Fibroblast of villous mesenchyme (primary cell): ENCODE data around the gene B3GALNT2. TPM values are rescaled to one million over a fixed set of nuclear protein-coding genes. Genes with fewer than 3 reads are reported as not detected.

ENCODE experiments used
- DNase-seq: peaks from one replicate; pipeline ENCODE4 v3.0.0-alpha.2; 2010; ENCODE audit warnings: low read depth
- H3K4me3 ChIP-seq: 2 replicates; pipeline ENCODE4 v1.5.1; 2011; ENCODE audit warnings: low read depth, mild to moderate bottlenecking, low read length
- total RNA-seq: library from RNA; depleted of rRNA; stranded (reverse); fragments of >200 nt; gene quantifications from 2 replicates; pipeline ENCODE4 v1.2.3, GENCODE V29; 2012
- TF ChIP-seq, protein P1 (sequence below): IDR thresholded peaks from 2 replicates; pipeline ENCODE4 v1.5.1; 2012; ENCODE audit warnings: low read depth, mild to moderate bottlenecking, low read length; ENCODE audit not compliant: insufficient read depth

B3GALNT2 gene
- total RNA-seq, 1 donor = 74.3 TPM

DNA sequence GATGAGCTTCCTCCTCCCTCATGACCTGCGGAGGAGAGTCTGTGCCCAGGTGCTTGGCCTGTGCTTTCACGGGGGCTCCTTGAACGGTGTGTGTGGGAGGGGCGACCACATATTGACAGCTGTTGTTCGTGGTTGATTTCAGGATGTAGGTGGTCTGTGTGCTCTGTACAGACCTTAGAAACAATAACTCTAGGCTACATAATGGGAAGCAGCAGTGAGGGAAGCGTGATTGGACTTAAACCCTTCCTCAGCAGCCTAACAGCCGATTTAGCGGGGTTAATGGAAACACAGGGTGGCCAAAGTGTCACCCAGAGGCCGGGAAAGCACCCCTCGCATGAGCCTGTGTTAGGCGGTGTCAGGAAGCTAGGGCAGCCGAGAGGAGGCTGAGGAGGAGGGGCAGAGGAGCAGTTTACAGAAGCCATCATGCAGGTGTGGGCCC lies 81.0 kb downstream of the B3GALNT2 start:
- no peak for DNase-seq

DNA sequence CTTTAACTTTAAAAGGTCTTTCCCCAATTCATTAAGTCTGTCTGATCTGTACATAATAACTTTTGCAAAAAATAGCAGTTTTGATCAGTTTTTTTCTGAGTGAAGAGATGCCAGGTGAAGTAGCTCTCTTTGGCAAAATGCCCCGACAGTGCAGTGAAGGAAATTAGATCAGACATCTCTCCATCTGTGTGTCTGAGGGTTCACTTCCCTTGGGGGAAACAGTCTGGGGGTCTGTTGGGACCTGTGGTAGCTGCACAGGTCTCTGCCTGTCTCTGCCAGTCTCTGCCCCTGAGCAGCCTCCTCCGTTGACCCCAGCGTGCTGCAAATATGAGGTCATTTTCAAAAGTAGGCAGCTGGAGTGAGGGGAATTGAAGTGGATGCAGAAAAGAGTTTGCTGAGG lies 82.5 kb downstream of the B3GALNT2 start:
- DNase-seq = no peak
- TF ChIP-seq, protein P1, sequence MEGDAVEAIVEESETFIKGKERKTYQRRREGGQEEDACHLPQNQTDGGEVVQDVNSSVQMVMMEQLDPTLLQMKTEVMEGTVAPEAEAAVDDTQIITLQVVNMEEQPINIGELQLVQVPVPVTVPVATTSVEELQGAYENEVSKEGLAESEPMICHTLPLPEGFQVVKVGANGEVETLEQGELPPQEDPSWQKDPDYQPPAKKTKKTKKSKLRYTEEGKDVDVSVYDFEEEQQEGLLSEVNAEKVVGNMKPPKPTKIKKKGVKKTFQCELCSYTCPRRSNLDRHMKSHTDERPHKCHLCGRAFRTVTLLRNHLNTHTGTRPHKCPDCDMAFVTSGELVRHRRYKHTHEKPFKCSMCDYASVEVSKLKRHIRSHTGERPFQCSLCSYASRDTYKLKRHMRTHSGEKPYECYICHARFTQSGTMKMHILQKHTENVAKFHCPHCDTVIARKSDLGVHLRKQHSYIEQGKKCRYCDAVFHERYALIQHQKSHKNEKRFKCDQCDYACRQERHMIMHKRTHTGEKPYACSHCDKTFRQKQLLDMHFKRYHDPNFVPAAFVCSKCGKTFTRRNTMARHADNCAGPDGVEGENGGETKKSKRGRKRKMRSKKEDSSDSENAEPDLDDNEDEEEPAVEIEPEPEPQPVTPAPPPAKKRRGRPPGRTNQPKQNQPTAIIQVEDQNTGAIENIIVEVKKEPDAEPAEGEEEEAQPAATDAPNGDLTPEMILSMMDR = no peak
- H3K4me3 ChIP-seq = no peak overlapping the region

More for the DNA sequence above, 81.0 kb downstream of the B3GALNT2 start:
- no peak overlapping the region for H3K4me3 ChIP-seq
- TF ChIP-seq, protein P1 = no peak

DNA sequence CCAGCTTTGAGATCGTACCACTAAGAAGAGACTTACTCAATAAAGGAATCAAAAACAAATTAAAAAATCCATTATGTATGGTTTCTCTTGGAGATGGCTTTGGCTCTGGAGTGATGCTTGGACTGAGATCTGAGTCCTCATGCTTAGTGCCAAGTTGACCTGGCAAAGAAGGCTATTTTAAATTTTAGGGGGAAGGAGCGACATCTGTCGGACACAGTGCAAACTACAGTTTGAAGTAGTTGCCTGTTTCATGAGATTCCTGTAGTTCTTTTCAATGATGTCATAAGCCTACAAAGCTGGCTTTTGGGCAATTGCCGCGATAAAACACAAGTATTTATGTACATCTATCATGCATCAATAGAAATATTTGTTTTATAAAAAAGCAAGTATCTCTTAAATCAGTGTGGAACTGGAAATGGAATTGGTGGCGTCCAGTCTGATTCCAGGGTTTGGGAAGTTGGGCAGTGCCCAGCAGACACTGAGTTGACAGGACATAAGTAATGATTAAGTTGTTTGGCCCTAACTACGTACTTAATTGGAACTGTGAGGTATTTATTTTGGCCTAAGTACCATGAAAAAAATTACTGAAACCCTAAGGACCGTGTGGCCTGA lies 87.1 kb downstream of the B3GALNT2 start:
- TF ChIP-seq, protein P1 = peak; percentile 81
- DNase-seq = peak; percentile 83
- H3K4me3 ChIP-seq = no peak overlapping the region

DNA sequence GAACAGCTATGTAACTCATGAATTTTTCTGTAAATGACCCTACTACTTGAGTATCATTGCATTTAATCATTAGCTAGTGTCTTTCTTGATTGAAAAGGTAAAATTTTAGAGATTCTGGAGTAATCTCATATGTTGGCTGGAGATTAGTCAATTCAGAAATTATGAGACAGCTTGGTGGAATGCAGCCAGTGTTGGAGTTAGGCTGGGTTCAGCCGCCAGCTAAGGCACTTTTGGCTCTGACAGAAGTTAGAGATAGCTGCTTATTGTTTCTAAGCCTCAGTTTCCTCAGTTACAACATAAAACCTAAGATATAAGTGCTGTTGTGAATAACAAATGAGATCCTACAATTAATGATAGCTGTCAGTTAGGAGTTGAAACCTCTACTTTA lies 87.6 kb downstream of the B3GALNT2 start:
- no peak overlapping the region for H3K4me3 ChIP-seq
- TF ChIP-seq, protein P1 = no peak
- DNase-seq = no peak

DNA sequence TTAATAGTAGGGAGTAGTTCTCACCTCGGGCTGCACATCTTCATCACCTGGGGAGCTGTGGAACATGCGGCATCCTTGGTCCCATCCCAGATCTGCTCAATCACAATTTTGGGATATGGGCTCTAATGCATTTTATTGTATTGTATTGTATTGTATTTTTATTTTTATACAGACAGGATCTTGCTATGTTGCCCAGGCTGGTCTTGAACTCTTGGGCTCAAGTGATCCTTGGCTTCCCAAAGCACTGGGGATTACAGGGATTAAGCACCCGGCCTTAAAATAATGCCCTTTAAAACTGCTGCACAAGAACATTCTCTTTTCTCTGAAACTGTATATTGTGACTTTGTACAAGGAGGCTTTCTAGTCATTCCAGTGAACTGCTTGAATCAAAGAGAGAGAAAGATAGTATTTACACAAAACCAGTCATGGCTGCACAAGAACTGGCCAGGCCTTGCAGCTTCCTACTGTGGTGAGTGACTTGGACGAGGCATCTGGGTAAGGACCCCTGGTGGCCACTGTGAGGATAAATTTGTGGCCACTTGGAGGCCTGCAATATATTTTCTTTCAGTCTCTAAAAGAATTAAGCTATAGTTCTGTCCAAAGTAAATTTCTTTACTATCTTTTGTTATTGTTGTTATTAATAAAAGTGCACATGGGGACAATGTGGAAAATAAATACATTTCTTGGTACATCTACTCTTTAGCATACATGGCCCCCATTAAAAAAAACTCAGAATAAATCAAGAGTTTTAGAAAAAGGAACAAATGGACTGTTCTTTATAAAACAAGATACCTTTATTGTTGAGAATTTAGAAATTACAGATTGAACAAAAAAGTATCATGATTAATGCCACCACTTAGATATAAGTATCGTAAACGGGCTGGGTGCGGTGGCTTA lies 89.0 kb downstream of the B3GALNT2 start:
- no peak overlapping the region for H3K4me3 ChIP-seq
- peak; percentile 84 for DNase-seq
- TF ChIP-seq, protein P1 = peak; percentile 83

DNA sequence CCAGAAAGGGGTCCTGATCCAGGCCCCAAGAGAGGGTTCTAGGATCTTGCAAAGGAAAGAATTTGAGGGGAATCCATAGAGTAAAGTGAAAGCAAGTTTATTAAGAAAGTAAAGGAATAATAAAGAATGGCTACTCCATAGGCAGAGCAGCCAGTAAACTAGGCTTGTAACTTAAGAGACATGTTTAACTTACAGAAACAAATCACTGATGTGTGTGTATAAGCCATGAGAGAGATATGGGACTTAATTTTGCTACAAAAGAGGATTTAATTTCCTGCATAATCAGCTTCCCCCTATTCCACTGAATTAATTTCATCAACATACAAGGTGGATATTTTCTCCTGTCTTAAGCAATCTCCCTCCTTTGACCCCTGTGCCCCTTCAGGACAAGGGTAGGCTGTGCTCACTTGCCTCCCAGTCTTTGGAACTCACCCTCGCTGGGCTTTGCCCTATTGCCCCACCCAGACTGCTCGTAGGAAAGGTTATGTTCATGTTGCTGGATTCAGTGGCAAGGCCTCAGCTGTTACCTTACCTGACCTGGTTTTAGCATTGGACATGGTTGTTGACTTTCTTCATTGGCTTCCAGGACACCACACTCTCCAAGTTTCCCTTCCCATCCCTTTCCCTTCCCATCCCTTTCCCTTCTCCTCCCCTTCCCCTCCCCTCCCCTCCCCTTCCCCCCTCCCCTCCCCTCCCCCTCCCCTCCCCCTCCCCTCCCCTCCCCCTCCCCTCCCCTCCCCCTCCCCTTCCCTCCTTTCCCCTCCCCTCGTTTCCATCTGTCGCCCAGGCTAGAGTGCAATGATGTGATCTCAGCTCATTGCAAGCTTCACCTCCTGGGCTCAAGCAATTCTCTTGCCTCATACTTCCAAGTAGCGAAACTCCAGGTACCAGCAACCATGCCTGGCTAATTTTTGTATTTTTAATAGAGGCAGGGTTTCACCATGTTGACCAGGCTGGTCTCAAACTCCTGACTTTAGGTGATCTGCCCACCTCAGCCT lies 92.5 kb downstream of the B3GALNT2 start:
- DNase-seq = no peak
- no peak overlapping the region for H3K4me3 ChIP-seq
- TF ChIP-seq, protein P1 = no peak
